PC-9 (cell line): ENCODE results near the gene MIA.

ENCODE experiments used
- CTCF ChIP-seq: fragments of 200-600 bp; sonication (generic); conservative IDR thresholded peaks from 2 replicates; pipeline ENCODE4 v1.6.1; 2017; ENCODE audit warnings: mixed run types, antibody characterized with exemption, mild to moderate bottlenecking, moderate library complexity
- EZH2 ChIP-seq: fragments of 200-600 bp; sonication (generic); IDR thresholded peaks from 2 replicates; pipeline ENCODE4 v1.8.0; 2017; ENCODE audit warnings: antibody characterized with exemption, low read depth

- no peak for TF ChIP-seq CTCF
- TF ChIP-seq EZH2: no peak
Measured at GRCh38 chr19:40800997-40801377, 25.7 kb downstream of the MIA start.
